Activated T-cell treated with anti-CD3 and anti-CD28 coated beads, Interleukin-2, amount 50 U/mL, for 72 hours (primary cell): ENCODE data around the gene RGS9BP. TPM values are rescaled to one million over a fixed set of nuclear protein-coding genes. Genes with fewer than 3 reads are reported as not detected.

ENCODE experiments used
- ATAC-seq, 2 donors: fragments of 150-1000 bp; cut with Tn5 transposase; replicated peaks in 1 of 2; 2 replicates each; pipeline ENCODE4 v1.10.0; 2021; ENCODE audit warnings: moderate library complexity in 2 of 2, mild to moderate bottlenecking in 1 of 2
- DNase-seq, 2 donors: peaks; one replicate each; pipeline ENCODE4 v3.0.0; 2021 to 2022; ENCODE audit warnings: mixed read lengths in 1 of 2
- H3K27ac Mint-ChIP-seq: one replicate; pipeline ENCODE4 v1.8.0; 2022; ENCODE audit warnings: mild to moderate bottlenecking, moderate library complexity, mixed read lengths
- H3K27me3 Mint-ChIP-seq: one replicate; pipeline ENCODE4 v1.8.0; 2022; ENCODE audit warnings: low read depth, mixed read lengths
- H3K36me3 Mint-ChIP-seq, 2 donors: one replicate each; pipeline ENCODE4 v1.8.0; 2022; ENCODE audit warnings: mixed read lengths in 2 of 2, mild to moderate bottlenecking in 1 of 2; ENCODE audit not compliant: insufficient read depth in 2 of 2
- H3K4me1 Mint-ChIP-seq: one replicate; pipeline ENCODE4 v1.8.0; 2022; ENCODE audit warnings: low read depth, mixed read lengths
- H3K4me3 Mint-ChIP-seq, 2 donors: one replicate each; pipeline ENCODE4 v1.8.0; 2022; ENCODE audit warnings: mild to moderate bottlenecking in 2 of 2, mixed read lengths in 2 of 2, moderate library complexity in 2 of 2
- H3K9me3 Mint-ChIP-seq, 2 donors: one replicate each; pipeline ENCODE4 v1.8.0; 2022; ENCODE audit warnings: mixed read lengths in 2 of 2
- total RNA-seq, 2 donors: library from RNA; stranded (reverse); gene quantifications; one replicate each; pipeline ENCODE4 v1.2.3, GENCODE V29; 2022

RGS9BP gene
- total RNA-seq, 2 donors from 2014 or later: 0.14 to 0.31 TPM

DNA sequence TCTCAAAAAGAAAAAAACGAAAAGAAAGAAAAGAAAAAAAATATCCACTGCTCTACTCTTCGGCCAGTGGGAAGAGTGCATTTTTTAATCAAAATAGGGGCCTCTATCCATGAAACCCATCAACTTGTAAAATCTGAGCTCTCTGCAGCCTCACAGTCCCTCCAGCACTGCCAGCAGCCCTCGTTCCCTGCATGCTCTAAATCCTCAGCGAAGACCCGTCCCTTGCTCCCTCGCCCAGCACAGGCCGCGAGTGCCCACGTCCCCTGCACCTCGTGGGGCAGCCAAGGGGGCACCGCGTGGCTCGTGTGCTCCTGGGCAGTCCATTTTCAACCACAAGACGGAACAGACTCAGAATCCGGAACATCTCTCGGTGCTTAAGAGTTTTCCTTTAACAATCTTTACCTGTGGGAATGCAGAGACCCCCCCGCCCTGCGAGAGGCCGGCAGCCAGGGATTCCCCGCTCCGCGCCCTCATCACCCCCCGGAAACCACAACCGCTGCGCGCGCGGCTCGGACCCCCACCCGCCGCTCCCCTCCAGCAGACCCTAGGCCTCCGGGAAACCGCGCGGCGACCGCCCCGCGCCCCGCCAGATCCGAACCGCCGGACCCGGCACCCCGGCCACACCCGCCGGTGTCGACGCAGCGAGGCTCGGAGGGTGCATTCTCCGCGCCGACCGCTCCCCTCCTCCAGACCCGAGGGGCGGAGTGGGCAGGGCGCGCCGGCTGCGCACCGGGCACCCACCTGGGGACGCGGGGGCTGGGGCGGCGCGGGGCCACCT, 1.3 kb upstream of the RGS9BP start:
- H3K4me1 Mint-ChIP-seq: peaks cover 47% of the 10 kb centered on the region
- no peak for DNase-seq

DNA sequence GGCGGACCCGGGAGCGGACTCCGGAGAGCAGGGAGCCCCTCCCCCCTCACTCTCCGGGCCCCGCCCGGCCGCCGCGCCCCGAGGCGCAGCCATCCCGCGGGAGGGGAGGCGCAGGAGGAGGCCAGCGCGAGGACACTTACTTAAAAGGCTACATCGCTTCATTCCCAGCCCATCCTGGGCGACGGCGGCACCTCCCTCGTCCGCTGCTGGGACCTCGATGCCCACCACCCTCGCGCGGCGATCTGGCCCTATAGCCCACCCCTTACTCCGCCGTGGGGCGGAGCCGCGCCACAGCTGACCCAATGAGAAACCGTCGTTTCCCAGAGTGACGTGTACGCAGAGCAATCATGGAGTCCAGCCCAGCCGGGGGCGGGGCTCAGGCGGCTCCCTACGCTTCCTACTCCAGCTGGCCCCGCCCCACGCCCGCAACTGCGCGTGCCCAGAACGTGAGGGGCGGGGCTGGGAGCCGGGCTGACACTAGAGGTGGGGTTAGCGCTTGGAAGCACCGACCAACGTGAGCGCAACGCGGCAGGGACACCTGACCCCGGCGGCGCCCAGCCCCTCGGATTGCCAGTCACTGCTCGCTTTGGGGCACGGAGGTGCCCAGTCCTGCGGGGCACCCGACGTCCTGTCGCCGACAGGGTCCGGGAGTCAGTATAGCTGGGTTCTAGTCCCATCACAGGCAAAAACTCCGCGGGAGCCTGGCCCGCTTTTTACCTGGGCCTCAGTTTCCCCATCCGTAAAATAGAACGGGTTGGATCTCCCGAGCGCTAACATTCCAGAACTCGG, 523 bp upstream of the RGS9BP start, which contains the start of gene ANKRD27:
ANKRD27 (minus strand) TSS at position 250 of the 789 bp plus-strand sequence. CDS start 16,165 bp downstream, outside the sequence.
- H3K4me1 Mint-ChIP-seq: peaks cover 39% of the 10 kb centered on the region
- peaks cover 14% of the 10 kb centered on the region for H3K27me3 Mint-ChIP-seq
- DNase-seq (peak; percentile 98 to 99), ATAC-seq (peak; percentile 95 to 97)
- peak within 1 kb of the TSS; percentile 95 to 96 for H3K4me3 Mint-ChIP-seq
- H3K27ac Mint-ChIP-seq: peak within 1 kb of the TSS; percentile 41
- peaks cover 2 to 6% of the 10 kb centered on the region in 2 donors for H3K36me3 Mint-ChIP-seq
- no peaks in the 10 kb centered on the region for H3K9me3 Mint-ChIP-seq

More for the DNA sequence above, 1.3 kb upstream of the RGS9BP start:
- no peak for ATAC-seq
- Mint-ChIP-seq H3K9me3 (no peaks in the 10 kb centered on the region), H3K27me3 (peaks cover 14% of the 10 kb centered on the region), H3K36me3 (peaks cover 2 to 6% of the 10 kb centered on the region in 2 donors), H3K4me3 (peak overlapping the region; percentile 95 to 96), H3K27ac (peak overlapping the region; percentile 3)

DNA sequence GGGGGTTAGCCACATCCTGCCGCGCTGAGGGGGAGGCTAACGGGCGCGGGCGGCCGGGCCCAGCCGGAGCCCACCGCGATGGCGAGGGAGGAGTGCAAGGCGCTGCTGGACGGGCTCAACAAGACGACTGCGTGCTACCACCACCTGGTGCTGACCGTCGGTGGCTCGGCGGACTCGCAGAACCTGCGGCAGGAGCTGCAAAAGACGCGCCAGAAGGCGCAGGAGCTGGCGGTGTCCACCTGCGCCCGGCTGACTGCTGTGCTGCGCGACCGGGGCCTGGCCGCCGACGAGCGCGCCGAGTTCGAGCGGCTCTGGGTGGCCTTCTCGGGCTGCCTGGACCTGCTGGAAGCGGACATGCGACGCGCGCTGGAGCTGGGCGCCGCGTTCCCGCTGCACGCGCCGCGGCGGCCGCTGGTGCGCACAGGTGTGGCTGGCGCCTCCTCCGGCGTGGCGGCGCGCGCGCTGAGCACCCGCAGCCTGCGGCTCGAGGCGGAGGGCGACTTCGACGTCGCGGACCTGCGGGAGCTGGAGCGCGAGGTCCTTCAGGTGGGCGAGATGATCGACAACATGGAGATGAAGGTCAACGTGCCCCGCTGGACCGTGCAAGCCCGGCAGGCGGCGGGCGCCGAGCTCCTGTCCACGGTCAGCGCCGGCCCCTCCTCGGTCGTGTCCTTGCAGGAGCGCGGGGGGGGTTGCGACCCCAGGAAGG, 692 bp downstream of the RGS9BP start:
- peak; percentile 25 to 29 for DNase-seq
- peaks cover 2 to 6% of the 10 kb centered on the region in 2 donors for H3K36me3 Mint-ChIP-seq
- H3K27me3 Mint-ChIP-seq: peaks cover 14% of the 10 kb centered on the region
- peaks cover 37% of the 10 kb centered on the region for H3K4me1 Mint-ChIP-seq
- no peaks in the 10 kb centered on the region for H3K9me3 Mint-ChIP-seq
- H3K4me3 Mint-ChIP-seq: peak overlapping the region; percentile 89 to 90
- no peak overlapping the region for H3K27ac Mint-ChIP-seq
- ATAC-seq: peak in 1 of 2 donors; percentile 1

DNA sequence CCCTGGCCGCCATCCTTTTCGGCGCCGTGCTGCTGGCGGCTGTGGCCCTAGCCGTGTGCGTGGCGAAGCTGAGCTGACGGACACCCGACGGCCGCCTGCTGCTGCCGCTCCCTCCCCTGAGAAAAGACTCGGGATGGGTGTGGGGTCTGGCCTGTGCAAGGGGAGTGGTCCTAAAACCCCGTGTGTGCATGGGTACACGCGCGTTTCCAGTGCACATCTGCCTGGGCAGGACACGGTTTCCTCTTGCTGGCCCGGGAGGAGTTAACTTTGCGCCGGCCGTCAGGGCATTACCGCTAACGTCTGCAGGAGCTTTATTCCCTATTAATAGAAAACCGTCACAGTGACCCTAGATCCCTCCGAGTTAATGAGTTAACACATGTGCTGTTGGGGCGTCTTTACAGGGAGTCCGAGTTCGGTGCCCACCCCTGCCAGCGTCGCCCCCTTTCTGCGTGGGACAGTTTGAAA, 1.3 kb downstream of the RGS9BP start:
- DNase-seq (no peak), ATAC-seq (no peak)
- Mint-ChIP-seq H3K4me3 (peak overlapping the region; percentile 44 to 56), H3K36me3 (peaks cover 2 to 6% of the 10 kb centered on the region in 2 donors), H3K9me3 (no peaks in the 10 kb centered on the region), H3K27ac (no peak overlapping the region), H3K4me1 (peaks cover 31% of the 10 kb centered on the region), H3K27me3 (peaks cover 14% of the 10 kb centered on the region)

DNA sequence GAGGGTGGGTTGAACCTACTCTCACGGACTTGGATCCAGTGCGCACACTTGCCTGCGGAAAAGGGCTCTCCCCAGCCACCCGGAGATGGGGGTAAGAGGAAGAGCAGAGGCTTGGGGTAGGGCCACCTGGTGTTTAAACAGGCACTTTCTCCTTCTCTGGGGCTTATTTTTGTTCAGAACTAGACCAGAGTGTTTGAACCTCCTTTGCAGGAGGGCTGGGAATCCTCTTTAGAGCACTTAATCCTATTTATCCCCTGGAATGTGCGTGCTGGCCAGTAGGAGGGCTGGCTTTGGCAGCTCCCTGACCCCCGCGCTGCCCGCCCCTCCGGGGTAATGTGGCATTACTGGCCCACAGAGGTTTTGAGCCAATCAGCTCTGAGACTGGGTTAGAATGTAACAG, 2.0 kb downstream of the RGS9BP start:
- no peak for DNase-seq

DNA sequence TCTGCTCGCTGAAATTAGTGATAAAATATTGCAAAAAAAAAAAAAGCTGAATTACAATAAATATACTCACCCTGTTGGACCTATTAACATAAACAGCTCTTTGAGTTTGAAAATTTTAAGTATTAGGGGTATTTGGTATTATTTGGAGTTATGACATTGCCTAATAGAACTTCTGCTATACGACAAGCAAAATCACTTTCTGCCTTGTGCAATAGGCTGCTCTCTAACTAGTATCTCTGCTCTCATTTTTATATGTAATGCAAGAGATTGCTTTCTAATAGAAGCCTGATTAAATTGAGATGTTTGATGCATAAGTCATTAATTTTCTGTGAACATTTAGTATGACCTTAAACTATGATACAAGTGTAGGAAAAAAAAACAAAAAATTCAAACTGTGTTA, 5.3 kb downstream of the RGS9BP start:
- Mint-ChIP-seq H3K4me1 (peaks cover 7% of the 10 kb centered on the region), H3K4me3 (no peak overlapping the region), H3K9me3 (no peaks in the 10 kb centered on the region)

More for the DNA sequence above, 2.0 kb downstream of the RGS9BP start:
- no peak for ATAC-seq
- Mint-ChIP-seq H3K27me3 (peaks cover 14% of the 10 kb centered on the region), H3K9me3 (no peaks in the 10 kb centered on the region), H3K4me3 (peak overlapping the region; percentile 44 to 56), H3K36me3 (peaks cover 2 to 6% of the 10 kb centered on the region in 2 donors), H3K4me1 (peaks cover 24% of the 10 kb centered on the region), H3K27ac (no peak overlapping the region)

DNA sequence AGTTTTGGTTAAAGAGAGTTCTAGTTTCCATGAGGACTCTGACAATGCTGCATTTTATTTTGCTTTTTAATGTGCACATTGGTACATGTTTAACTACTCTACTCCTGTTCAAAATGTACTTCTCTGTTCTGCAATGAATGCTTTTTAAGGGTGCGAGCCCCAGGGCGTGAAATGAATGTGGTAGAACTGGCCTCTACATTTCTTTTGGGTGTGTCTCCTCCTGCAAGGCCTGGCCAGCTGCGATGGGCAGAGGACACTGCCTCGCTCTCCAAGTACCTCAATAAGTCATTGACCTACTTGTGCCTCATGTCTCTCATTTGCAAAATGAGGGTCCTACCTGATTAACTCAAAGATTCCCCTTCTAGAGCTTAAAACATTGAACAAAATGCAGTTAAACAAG, 6.7 kb downstream of the RGS9BP start:
- ATAC-seq (no peak), DNase-seq (no peak)
- H3K36me3 Mint-ChIP-seq: no peaks in the 10 kb centered on the region
- H3K27me3 Mint-ChIP-seq: peaks cover 9% of the 10 kb centered on the region
- H3K4me3 Mint-ChIP-seq: no peak overlapping the region
- H3K4me1 Mint-ChIP-seq: peaks cover 4% of the 10 kb centered on the region
- H3K9me3 Mint-ChIP-seq: no peaks in the 10 kb centered on the region
- no peak overlapping the region for H3K27ac Mint-ChIP-seq

More for the DNA sequence above, 5.3 kb downstream of the RGS9BP start:
- DNase-seq (no peak), ATAC-seq (no peak)
- Mint-ChIP-seq H3K36me3 (no peaks in the 10 kb centered on the region), H3K27ac (no peak overlapping the region), H3K27me3 (peaks cover 14% of the 10 kb centered on the region)

DNA sequence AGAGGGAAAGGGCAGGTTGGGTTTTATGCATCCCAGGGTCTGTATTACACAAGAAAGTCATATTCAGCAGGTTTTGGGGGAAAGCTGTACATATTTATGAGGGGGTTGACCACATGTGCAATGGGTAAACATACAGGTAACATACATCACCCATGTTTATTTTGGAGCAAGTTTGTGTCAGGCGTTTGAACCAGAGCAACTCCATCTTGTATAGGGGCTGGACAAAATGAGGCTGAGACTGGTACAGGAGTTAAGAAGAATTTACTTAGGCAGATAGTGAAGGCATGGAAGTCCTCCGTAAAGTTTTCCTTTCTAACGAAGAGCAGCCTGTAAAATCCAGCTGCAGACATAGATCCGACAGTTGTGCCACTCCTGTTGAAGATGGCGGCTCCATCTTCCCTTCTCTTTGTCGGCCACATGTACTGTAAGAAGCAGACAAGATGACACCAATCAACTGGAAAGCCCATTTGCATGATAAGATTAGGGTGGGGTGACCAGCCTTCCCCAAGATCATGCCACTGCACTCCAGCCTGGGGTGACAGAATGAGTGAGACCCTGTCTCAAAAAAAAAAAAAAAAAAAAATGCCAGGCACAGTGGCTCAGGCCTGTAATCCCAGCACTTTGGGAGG, 11.3 kb downstream of the RGS9BP start:
- Mint-ChIP-seq H3K4me1 (peaks cover 19% of the 10 kb centered on the region), H3K27me3 (no peaks in the 10 kb centered on the region), H3K36me3 (peaks cover 0 to 4% of the 10 kb centered on the region in 2 donors), H3K27ac (no peak overlapping the region), H3K4me3 (no peak overlapping the region), H3K9me3 (no peaks in the 10 kb centered on the region)
- ATAC-seq: no peak
- no peak for DNase-seq

DNA sequence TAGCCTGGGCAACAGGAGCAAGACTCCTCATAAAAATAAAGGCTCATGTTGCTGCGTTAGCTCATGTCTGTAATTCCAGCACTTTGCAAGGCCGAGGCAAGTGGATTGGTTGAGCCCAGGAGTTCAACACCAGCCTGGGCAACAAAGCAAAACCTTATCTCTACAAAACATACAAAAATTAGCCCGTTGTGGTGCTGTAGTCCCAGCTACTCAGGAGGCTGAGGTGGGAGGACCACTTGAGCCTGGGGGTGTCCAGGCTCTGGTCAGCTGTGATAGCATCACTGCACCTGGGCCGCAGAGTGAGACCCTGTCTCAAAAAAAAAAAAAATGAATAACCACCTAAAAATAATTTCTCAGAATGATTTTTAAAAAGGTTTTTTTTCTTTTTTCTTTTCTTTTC, 12.0 kb downstream of the RGS9BP start:
- H3K27me3 Mint-ChIP-seq: no peaks in the 10 kb centered on the region
- no peak overlapping the region for H3K4me3 Mint-ChIP-seq
- no peak for ATAC-seq
- DNase-seq: no peak
- peaks cover 20% of the 10 kb centered on the region for H3K4me1 Mint-ChIP-seq
- H3K36me3 Mint-ChIP-seq: peaks cover under 1 to 4% of the 10 kb centered on the region in 2 donors
- H3K27ac Mint-ChIP-seq: no peak overlapping the region
- no peaks in the 10 kb centered on the region for H3K9me3 Mint-ChIP-seq

DNA sequence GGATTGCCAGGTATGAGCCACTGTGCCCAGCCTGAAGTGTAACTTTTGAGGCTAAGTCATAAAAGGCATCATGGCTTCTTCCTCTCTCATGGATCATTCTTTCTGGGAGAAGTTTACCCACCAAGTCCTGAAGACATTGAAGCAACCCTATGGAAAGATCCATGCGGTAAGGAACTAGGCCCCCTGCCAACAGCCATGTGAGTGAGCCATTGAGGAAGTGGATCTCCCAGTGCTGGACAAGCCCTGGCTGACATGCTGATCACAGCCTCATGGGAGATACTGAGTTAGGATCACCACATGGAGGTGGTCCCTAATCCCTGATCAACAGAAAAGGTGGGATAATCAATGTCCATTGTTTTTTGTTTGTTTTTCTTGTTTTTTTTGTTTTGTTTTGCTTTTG, 12.7 kb downstream of the RGS9BP start:
- peaks cover 26% of the 10 kb centered on the region for H3K4me1 Mint-ChIP-seq
- H3K4me3 Mint-ChIP-seq: no peak overlapping the region
- no peaks in the 10 kb centered on the region for H3K9me3 Mint-ChIP-seq
- H3K36me3 Mint-ChIP-seq: peaks cover 5 to 10% of the 10 kb centered on the region in 2 donors
- H3K27ac Mint-ChIP-seq: no peak overlapping the region
- H3K27me3 Mint-ChIP-seq: no peaks in the 10 kb centered on the region
- no peak for ATAC-seq
- no peak for DNase-seq

DNA sequence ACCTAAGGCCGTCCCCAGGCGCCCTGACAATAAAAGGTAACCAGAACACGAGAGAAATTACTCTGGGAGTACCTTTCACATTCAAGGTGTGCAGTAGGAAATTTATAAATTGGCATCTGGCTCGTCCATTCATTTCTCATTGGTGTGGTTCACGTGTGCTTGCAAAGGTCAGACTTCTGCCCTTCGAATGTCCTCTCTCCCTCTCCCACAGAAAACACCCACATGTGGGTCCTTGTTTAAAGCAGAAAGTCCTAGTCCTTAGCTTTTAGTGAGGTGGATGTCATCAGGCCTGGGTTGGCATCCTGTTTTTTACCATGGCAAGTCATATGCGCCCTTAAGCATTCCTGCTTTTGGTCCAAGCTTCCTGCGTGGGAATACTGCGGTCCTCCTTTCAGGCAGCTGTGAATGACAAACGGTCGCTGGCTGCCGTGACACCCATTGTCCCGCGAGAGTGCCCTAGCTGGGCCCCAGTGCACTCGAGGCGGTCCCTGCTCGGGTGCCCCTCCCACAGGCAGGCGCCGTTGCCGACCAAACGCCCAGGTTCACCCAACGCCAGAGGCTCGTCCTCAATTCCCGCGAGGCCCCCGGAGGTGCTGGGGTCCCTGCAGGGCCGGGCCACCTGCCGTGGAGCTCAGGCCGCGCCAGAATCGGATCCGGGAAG, 15.8 kb downstream of the RGS9BP start, which contains the start of gene NUDT19:
NUDT19 (plus strand) TSS at position 531 of the 661 bp plus-strand sequence. CDS start 140 bp downstream, outside the sequence.
- no peaks in the 10 kb centered on the region for H3K9me3 Mint-ChIP-seq

More for the DNA sequence above, 15.8 kb downstream of the RGS9BP start, which contains the start of gene NUDT19:
- H3K27me3 Mint-ChIP-seq: no peaks in the 10 kb centered on the region
- peaks cover 14 to 27% of the 10 kb centered on the region in 2 donors for H3K36me3 Mint-ChIP-seq
- peak within 1 kb of the TSS; percentile 90 to 96 for H3K4me3 Mint-ChIP-seq
- peak within 1 kb of the TSS; percentile 87 for H3K27ac Mint-ChIP-seq
- H3K4me1 Mint-ChIP-seq: peaks cover 57% of the 10 kb centered on the region
- DNase-seq (peak; percentile 86 to 88), ATAC-seq (peak; percentile 76 to 79)
